K562 (cell line): ENCODE results near the gene BSN. TPM values are rescaled to one million over a fixed set of nuclear protein-coding genes. Genes with fewer than 3 reads are reported as not detected.

Experiments used
- CBX3 ChIP-seq, 2 experiments: IDR thresholded peaks; 1 replicate in 1 of 2; 2 replicates in 1 of 2; pipeline ENCODE4 v1.6.1; 2012; ENCODE audit warnings: inconsistent platforms in 2 of 2, low read length in 2 of 2, borderline replicate concordance in 1 of 2, control low read depth in 1 of 2
- CREBBP ChIP-seq: IDR thresholded peaks from one replicate; pipeline ENCODE4 v1.6.1; 2012; ENCODE audit warnings: low read depth, mild to moderate bottlenecking, control low read depth, inconsistent platforms, low read length
- GATA2 ChIP-seq: sonication (generic); formaldehyde crosslinking; IDR thresholded peaks from 2 replicates; pipeline ENCODE4 v1.4.0; 2020; ENCODE audit warnings: mild to moderate bottlenecking, missing genetic modification reagents
- HMBOX1 ChIP-seq: sonication (generic); IDR thresholded peaks from 2 replicates; pipeline ENCODE4 v1.6.1; 2016
- MITF ChIP-seq: IDR thresholded peaks from 2 replicates; pipeline ENCODE4 v1.6.1; 2014; ENCODE audit warnings: antibody characterized with exemption
- NCOA4 ChIP-seq: fragments of 450-650 bp; IDR thresholded peaks from 2 replicates; pipeline ENCODE4 v1.6.1; 2018; ENCODE audit warnings: mild to moderate bottlenecking; ENCODE audit not compliant: partially characterized antibody
- PHB2 ChIP-seq: fragments of 450-650 bp; IDR thresholded peaks from 2 replicates; pipeline ENCODE4 v1.6.1; 2017; ENCODE audit warnings: low read depth
- SOX6 ChIP-seq: fragments of 450-650 bp; IDR thresholded peaks from 2 replicates; pipeline ENCODE4 v1.6.1; 2014; ENCODE audit warnings: mild to moderate bottlenecking
- USF2 ChIP-seq: sonication (generic); formaldehyde crosslinking; IDR thresholded peaks from 2 replicates; pipeline ENCODE4 v1.5.0; 2020; ENCODE audit warnings: missing genetic modification reagents
- ZNF347 ChIP-seq: fragments of 450-650 bp; formaldehyde crosslinking; IDR thresholded peaks from 2 replicates; pipeline ENCODE4 v1.4.0; 2020; ENCODE audit warnings: low read depth, mild to moderate bottlenecking, moderate library complexity
- ZNF592 ChIP-seq: fragments of 450-650 bp; IDR thresholded peaks from 2 replicates; pipeline ENCODE4 v1.6.1; 2017; ENCODE audit warnings: antibody characterized with exemption, mild to moderate bottlenecking
- polyA plus RNA-seq, 8 experiments: library from polyadenylated mRNA; depleted of rRNA in 4 of 8; stranded (reverse) in 5 of 8; unstranded in 3 of 8; fragments of >200 nt; fragmentation: Nextera tagmentation in 2 of 8; fragmentation: Illumina TruSeq in 1 of 8; extraction: Ambion mirVana in 2 of 8; extraction: Trizol in 1 of 8; gene quantifications; 2 replicates each; pipeline versions ENCODE4 v1.2.1 to v1.2.3, GENCODE V29; 2011 to 2014; ENCODE audit warnings: inconsistent platforms in 1 of 8, missing spikeins in 1 of 8
- total RNA-seq, 7 experiments: library from RNA; depleted of rRNA in 6 of 7; stranded (reverse); fragments of >200 nt in 6 of 7; fragmentation: Illumina TruSeq in 2 of 7; extraction: Trizol in 2 of 7; gene quantifications; 2 replicates each; pipeline versions ENCODE4 v1.2.1 to v1.2.3, GENCODE V29; 2011 to 2021; ENCODE audit warnings: low replicate concordance in 1 of 7
- TF ChIP-seq, protein P1 (sequence below): fragments of 450-650 bp; IDR thresholded peaks from 2 replicates; pipeline ENCODE4 v1.7.1; 2018; ENCODE audit warnings: mild to moderate bottlenecking, low read depth; ENCODE audit not compliant: partially characterized antibody

The BSN gene
- total and polyA plus RNA-seq, 9 of the 15 experiments (the other 6 are each of a cell fraction or from before 2014, with no cell fraction given), result 0.03 to 1.5 (median 0.29) TPM

DNA sequence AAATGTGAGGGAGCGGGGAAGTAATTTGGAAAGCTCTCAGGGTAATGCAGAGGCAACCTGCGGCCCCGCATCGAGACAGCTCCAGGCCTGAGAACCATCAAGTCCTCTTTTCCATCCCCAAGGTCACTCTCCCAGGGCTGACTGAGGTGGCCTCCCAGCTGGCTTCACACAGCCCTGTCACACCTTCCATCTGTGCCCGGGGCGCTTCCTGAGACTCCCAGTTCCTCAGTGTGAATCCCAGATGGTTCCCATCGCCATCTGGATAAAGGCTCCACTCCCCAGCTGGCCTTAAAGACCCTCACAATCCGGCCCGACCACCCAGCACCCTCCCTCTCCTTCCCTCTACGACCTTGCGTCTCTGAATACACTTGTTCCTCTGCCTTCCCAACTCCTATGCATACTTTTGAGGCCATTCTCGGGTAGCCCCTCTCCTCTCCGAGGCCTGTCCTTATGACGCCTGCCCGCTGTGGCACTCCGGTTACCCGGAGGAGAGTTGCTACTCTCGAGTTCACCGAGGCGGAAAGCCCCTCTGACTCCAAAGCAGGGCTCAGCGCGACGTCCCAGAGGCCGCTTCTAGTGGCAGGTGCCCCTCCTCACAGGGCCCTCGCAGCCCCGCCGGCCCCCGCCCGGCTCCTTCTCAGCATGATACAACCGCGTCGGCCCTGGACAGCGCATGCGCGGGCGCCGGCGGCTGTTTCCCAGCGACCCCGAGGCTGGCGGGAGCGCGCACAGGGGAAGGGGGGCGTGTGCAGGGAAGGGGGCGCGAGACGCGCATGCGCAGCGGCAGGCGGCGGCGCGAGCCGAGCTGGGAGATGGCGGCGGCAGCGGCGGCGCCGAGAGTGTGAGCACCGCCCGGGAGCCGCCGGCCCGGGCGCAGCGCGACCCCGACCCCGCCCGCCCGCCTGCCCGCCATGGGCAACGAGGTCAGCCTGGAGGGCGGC lies at the start of gene BSN (continued):
- TF ChIP-seq CBX3 (IDR thresholded peaks at IDR 0.05; ENCODE audit: borderline replicate concordance in 1 of 2, low read length in 2 of 2) (no peak), HMBOX1 (no peak), CREBBP (no peak), SOX6 (no peak), ZNF592 (no peak), USF2 (CRISPR knock-in tag) (no peak), NCOA4 (no peak), ZNF347 (CRISPR knock-in tag) (no peak), PHB2 (no peak), MITF (no peak), GATA2 (CRISPR knock-in tag) (no peak)
- TF ChIP-seq, protein P1, sequence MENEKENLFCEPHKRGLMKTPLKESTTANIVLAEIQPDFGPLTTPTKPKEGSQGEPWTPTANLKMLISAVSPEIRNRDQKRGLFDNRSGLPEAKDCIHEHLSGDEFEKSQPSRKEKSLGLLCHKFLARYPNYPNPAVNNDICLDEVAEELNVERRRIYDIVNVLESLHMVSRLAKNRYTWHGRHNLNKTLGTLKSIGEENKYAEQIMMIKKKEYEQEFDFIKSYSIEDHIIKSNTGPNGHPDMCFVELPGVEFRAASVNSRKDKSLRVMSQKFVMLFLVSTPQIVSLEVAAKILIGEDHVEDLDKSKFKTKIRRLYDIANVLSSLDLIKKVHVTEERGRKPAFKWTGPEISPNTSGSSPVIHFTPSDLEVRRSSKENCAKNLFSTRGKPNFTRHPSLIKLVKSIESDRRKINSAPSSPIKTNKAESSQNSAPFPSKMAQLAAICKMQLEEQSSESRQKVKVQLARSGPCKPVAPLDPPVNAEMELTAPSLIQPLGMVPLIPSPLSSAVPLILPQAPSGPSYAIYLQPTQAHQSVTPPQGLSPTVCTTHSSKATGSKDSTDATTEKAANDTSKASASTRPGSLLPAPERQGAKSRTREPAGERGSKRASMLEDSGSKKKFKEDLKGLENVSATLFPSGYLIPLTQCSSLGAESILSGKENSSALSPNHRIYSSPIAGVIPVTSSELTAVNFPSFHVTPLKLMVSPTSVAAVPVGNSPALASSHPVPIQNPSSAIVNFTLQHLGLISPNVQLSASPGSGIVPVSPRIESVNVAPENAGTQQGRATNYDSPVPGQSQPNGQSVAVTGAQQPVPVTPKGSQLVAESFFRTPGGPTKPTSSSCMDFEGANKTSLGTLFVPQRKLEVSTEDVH, result no peak
